Measurements from ENCODE around the gene FLNC. TPM values are rescaled to one million over a fixed set of nuclear protein-coding genes. Genes with fewer than 3 reads are reported as not detected.

Gene FLNC
- polyA plus RNA-seq, 3 donors, result 15.8 to 24.8 (median 18.6) TPM

DNA sequence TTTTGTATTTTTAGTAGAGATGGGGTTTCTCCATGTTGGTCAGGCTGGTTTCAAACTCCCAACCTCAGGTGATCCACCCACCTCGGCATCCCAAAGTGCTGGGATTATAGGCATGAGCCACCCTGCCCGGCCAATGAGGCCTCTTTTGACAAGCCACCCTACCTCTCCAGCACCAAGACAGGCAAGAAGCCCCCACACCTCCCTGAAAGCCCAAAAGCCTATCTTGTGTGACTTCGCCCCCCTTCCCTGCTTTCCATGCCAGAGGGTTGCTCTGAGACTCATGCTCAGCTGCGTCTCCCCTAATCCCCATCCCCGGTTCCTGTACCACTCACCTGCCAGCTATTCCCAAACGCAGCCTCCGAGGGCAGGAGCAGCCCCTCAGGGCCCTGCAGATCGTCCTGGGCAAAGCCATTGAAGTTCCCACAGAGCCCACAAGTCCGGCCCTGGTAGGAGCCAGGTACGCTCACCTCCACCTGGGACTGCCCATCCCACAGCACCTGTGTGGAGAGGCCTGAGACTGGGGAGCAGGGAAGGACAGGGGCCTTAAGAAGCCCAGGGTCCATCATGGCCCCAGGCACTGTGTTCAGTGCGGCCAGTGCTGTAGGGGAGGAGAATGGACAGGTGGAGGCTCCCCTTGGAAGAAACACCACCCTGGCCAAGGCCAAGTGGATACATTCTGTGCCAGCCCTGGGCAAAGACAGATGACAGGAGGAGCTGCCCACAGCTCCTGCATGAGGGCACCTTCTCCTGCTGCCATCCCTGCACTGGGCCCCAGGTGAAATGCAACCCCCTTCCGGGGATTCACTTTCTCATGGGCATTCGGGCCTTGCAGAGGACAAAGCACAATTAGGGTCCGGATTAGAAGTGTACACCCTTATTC, 48.3 kb downstream of the FLNC start:
- DNase-seq, result no peak

DNA sequence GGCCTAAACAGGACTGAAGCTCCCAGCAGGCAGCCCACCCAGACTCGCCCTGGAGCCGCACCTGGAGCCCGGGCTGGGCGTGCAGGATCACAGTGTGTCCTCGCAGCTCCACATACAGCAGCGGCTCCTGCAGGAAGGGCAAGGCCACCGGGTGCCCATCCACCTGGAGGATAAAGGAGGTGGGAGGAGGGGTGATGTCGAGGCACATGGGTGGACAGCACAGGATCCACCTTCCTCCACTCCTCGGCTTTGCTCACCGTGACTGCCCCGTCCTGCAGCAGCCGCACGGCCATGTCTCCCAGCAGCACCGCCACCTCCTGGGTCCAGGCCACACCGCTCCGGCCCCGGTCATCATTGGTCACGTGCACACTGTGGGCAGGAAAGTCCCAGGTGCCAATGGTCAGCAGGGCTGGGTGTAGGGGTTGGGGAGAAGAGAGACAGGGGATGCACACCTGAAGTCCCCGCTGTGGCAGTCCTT, 49.3 kb downstream of the FLNC start:
- DNase-seq, result no peak

DNA sequence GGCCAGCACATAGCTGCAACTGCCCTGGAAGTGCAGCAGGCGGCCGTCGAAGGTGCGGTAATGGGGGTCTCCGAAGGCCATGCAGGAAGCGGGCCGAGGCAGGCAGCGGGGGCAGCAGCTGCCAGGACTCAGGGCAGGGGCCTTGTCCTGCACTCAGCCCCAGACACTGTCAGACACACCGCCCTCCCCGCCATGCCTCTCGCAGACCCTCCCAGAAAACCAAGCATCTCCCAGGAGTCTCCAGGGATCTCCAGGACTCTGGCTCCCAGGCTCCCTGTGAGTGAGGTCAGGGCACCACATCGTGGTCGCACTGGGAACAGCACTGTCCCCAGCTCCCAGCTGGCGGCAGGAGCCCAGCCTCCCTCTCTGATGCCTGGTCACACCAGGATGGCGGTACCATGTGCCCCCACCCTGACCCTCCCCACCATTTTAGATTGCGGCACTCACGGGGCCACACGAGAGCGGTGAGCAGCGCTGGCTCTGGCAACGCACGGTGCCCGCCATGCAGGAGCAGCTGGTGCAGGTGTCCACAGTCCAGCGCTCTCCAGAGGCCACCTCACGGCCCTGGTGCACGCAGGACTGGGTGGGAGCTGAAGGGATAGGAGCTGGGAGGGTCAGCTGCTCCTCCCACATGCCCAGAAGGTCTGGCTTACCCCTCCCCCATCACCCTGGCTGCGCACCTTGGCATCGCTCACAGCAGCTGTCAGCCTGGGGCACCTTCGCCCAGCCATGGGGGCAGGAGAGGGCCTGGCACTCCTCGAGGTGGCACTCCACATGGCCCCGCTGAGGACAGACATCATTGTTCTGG, 49.9 kb downstream of the FLNC start:
- no peak for DNase-seq

DNA sequence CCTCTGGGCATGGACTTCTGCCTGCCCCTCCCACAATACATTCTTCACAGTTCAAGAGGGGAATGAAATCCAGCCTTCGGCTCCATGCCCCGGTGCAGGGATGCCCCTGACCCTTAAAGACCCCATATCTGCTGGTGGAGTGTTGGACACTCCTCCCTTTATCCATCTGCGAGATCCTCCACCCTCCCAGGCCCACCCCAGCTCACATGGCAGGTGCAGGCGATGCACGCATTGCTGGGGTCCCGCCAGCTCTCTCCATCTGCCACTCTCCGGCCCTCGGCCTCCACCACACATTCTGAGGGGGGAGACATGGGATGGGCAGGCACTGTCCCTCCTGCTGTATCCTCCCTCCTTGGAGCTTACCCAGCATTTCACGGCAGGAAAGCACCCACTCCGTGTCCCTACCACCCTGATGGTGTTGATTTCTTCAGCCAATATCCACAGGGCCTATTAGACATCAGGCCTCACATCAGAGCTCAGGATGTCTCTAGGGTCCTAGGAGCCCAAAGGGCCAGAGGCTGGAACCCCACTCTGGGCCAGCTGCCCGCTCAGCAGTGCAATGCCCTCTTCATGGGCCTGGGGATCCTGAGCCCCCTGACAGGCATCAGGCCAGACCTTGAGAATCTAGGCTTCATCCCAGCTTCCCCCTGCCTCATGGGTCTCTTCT, 50.7 kb downstream of the FLNC start:
- DNase-seq, result no peak

DNA sequence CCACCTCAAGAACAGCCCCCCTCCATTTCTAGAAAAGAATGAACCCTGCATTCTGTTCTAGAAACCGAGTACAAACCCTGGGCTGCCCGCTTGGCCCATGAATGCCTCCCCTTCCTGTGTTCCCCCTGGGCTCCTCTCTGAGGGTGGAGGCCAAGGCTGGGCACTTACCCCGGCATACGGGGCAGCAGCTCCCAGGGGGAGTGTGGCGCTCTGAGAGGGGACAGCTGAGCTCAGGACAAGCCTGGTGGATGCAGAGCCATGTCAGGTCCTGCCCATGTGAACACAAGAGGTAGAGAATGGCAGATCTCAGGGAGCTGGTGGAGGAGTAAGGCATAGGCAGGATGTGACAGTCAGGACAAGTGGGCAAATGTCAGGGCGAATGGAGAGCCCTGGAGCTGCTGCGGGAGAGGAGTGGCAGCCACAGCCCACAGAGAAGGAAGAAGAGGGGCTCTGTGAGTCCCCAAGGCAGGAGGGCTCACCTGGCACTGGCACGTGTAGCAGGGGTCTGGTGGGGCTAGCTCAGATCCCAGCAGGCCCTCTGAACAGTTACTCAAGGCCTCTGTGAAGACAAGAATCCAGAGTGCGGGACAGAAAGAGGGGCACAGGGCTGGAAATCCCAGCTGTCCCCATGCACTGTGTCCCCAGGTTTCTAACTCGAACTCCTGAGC, 51.4 kb downstream of the FLNC start:
- DNase-seq, result no peak

DNA sequence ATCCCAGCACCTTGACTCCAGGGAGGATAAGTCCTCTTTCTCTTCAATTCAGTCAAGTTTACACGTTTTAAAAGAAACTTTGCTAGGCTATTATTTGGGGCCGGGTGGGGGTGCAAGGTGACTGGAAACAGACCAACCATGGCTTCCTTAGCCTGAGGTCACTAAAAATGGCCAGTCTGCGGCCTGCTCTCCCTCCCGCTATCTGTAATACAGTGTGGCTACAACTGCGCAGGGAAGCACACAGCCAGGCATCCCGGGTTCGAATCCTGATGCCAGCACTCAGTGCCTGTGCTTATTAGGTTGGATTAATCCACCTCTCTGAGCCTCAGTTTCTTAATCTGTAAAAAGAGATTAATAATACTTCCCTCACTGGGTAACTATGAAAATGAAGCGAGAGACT, 51.9 kb downstream of the FLNC start:
- no peak for DNase-seq

DNA sequence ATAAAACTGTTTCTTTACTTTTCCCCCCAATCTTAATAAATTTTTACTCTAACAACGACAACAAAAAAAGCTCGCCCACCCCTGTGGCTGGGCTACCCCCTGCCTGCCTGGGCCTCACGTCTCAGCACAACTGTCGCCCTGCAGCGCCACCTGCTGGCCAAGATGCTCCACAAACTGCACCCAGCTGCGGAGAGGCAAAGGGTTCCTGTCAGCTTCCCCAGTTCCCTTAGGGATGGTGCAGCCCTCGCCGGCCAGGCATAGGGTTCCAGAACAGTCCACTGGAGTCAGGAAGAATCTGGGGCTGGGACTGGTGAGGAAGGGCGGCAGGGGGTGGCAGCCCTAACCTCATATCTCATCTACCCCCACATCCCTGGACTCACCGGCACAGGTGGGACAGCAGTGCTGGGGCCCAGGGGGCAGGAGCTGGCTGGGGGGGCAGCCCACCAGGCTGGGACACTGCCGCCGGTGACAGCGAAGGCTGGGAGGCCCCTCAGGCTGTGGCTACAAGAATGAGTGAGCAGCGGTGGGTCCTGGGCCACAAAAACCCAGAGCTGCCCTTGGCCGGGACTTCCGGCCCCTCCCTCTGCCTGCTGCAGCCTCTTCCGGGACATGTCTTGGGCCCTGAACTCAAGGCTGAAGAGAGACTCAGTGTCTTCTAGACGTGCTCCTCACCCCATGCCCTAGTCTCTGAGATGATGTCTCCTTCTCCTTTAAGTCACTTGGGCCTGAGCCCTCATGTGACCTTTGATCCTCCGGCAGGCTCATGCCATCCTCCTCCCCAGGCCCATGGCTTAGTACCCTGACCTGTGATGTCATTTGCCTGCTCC, 53.6 kb downstream of the FLNC start:
- DNase-seq, result no peak

DNA sequence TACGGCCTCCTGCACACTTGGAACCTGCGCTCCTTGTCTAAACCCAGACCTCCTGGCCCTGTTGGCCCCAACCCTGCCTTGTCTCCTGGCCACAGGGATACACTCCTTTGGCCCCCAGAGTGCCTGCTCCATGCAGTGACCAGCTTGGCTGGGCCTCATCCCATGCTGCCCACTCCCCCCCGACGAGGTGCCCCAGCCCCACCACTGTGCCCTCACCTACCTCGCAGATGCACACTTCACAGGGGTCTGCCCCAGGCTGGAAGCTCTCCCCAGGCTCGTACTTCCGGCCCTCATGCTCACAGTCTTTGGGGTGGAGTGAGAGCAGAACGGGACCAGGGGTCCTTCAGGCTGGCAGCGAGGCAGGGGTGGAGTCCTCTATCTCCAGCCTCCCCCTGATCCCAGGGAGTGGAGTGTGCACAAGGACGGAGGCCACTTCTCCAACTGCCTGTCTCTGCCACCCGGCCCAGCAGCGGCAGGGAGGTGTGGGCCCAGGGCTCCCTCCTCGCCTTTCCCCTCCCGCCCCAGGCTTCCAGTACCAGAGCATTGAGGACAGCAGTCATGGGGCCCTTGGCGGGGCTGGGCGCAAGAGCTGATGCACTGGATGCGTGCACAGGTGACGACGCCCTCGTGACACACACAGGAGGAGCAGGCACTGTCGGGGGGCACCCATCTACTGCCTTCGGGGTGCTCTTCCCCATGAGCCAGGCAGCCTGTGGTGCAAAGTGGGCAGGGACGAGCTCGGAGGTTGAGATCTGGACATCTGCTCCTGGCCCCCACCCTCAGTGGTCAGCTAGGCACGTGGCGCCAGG, 54.6 kb downstream of the FLNC start:
- DNase-seq, result no peak

DNA sequence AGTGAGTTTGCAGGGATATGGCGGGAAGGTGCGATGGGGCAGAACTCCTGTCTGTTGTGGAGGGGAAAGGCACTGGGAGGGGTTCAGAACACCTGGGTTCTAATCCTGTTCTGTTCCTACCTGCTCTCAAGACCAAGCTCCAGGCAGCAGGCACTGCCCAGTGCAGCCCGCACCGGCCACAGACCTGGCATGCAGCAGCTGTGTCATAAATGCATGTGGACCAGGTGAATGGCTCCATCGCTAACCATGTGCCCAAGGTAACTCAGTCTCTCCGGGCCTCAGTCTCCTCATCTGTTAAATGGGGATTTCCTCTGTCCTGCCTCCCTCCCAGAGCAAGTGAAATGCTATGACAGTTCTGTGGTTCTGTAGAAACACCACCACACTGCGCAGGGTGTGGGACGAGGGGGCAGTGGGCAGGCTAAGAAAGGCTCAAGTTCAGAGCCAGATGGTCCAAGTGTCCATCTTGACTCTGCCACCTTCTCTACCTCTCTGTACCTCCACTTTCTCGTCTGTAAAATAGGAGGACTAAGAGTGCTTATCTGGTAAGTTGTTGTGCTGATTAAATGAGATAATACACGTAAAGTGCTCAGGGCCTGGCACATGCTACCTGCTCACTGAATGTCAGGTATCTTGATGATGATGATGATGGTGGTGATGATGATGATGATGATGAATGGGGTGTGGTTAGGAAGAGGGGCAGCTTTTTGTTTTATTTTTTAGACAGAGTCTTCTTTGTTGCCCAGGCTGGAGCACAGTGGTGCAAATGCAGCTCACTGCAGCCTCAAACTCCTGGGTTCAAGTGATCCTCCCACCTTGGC, 55.4 kb downstream of the FLNC start:
- DNase-seq, result no peak

DNA sequence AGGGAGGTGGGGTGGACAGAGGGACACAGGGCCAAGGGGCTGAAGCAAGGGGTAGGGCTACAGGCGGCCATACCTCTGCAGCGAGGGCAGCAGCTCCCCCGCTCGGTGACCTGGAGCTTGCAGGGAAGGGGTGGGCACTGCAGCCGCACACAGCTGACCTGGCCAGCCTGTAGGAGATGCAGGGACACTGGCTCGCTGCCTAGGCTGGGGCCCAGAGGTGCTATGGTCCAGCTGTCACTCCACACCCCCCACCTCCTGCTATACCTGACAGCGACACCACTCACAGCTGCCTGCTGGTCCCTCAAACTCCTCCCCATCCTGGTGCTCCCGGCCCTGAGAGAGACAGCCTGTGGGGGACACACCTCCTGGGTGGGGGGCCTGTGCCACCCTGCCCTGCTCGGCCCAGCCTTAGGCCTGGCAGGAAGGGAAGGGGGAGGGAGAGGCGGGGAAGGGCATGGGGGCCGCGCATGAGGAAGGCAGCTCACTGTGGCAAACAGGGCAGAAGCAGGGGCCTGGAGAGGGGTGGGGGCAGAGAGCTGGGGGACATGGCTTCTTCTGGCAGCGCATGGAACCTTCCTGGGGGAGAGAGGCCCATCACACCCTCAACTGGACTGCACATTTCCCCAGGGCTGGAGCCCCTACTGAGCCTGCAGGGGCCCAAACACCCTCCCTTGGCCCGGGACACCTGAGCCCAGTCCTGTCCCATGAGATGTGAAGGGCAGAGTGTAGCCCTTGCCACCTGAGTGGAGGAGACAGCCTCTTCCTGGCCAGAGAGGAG, 56.4 kb downstream of the FLNC start:
- DNase-seq, result no peak

DNA sequence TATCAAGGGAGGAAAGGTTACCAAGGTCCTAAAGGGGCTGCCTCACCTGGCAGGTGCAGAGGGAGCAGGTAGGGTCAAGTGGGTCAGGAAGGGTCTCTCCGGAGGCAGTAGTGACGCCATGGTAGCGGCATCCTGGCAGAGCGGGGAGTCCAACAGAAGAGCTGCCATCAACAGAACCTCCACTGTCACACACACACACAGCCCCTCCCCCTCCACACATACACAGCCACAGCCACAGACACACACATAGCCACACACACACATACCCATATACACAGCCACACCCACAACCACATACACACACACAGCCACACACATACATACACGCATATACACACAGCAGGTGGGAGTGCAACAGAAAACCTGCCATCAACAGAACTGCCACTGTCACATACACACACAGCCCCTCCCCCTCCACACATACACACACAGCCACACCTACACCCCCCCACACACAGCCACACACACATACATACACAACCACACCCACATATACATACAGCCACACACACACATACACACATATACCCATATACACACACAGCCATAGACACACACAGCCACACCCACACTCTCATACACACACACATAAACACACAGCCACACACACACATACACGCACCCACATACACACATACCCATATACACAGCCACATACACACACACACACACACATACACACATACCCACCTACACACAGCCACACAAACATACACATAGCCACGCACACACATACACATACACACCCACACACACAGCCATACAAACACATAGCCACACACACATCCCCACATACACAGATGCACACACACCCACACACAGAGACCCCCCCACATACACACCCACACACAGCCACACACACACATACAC, 57.2 kb downstream of the FLNC start:
- DNase-seq, result no peak

DNA sequence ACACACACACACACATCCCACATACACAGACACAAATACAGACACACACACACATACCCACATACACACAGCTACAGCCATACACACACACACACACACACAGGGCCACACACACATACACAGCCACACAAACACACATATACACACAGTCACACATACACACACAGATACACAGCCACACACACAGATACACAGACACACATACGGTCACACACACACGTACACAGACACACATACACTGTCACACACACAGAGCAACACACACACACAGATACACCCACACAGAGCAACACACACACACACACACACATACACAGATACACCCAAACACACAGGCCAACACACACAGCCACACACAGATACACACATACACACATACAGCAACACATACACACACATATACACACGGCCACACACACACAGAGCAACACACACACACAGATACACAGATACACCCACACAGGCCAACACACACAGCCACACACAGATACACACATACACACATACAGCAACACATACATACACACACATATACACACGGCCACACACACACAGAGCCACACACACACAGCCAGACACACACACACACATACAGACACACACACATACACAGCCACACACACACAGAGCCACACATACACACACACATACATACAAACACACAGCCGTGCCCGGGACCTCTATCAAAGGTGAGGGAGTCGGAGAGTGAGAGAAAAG, 58.0 kb downstream of the FLNC start:
- DNase-seq, result no peak

DNA sequence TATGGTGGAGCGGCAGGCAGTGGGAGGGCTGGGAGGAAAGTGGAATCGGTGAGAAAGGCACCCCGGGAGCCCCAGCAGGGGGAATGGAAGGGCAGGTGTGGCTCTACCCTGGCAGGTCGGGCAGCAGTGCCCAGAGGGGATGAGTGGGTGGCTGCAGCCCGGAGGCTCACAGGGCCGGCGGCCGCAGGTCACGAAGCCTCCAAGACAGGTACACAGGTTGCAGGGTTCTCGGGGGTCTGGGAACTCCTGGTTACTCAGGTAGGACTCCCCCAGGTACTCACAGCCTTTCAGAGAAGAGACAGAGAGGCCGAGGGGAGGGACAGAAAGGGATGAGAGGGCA, 58.5 kb downstream of the FLNC start:
- DNase-seq, result no peak

DNA sequence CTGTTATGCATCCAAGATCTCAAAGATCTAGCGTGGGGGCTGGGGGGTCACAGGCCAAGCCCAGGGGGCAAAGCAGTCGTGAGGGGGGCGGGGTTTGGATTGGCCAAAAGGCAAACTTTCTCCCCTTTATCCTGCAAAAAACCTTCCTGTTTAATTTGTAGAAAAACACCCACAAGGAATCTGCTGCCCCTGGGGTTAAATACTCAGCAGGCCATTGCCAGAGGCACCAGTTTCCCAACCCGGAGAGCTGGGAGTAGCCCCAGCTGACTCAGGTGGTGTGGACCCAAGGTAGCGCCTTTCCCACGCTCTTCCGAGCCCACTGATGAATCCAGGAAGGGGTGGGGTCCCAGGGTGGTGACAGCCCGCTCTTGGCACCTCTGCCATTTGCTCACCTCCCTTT, 58.9 kb downstream of the FLNC start:
- DNase-seq, result no peak

DNA sequence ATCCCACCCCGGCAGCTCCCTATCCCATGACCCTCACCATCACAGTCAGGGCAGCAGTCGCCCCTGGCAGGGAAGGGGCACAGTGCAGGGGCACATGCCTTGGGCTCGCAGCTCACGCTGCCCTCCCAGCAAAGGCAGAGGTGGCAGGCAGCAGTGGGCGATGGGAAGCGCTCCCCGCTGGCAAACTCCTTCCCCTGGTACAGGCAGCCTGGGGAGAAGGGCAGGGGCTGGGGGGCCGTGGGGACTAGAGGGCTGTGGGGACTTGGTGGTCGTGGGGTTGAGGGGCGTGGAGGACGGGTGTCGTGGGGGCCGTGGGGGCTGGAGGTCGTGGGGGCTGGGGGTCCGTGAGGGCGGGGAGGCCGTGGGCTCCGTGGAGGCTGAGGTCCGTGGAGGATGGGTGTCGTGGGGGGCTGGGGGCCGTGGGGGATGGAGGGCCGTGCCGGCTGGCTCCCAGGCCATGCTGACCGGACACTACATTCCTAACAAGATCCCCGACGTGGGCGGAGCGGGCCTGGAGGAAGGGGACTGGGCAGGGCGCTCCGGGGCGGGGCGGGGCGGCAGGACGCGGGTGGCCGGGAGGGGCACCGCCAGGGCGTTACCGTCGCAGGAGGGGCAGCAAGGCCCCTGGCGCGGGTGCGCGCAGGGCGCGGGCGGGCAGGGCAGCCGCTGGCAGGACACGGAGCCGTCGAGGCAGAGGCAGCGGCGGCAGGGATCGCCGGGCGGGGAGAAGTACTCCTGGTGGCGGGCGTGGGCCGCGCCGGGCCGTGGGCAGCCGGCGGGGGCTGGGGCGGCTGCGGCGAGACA, 60.3 kb downstream of the FLNC start:
- no peak for DNase-seq

Measured in renal pelvis (tissue), 4 donors.